Neuronal stem cell (in vitro differentiated cells): ENCODE results near the gene MANBA.

Source experiments
- DNase-seq: peaks from one replicate; pipeline ENCODE4 v3.0.0-alpha.2; 2013; ENCODE audit warnings: low spot score
- H2AFZ ChIP-seq: one replicate; pipeline ENCODE4 v1.6.1; 2013; ENCODE audit warnings: mild to moderate bottlenecking, low read length, inconsistent platforms
- H2AK5ac ChIP-seq: 2 replicates; pipeline ENCODE4 v1.6.1; 2013; ENCODE audit warnings: low read depth, mild to moderate bottlenecking, inconsistent platforms, low read length, moderate library complexity, mixed read lengths
- H2BK120ac ChIP-seq: 2 replicates; pipeline ENCODE4 v1.6.1; 2013; ENCODE audit warnings: low read depth, mild to moderate bottlenecking, inconsistent platforms, low read length, moderate library complexity, mixed read lengths
- H2BK12ac ChIP-seq: one replicate; pipeline ENCODE4 v1.6.1; 2013; ENCODE audit warnings: low read length, inconsistent platforms
- H2BK15ac ChIP-seq: 2 replicates; pipeline ENCODE4 v1.6.1; 2013; ENCODE audit warnings: mild to moderate bottlenecking, low read length, inconsistent platforms, mixed read lengths
- H2BK5ac ChIP-seq: one replicate; pipeline ENCODE4 v1.6.1; 2013; ENCODE audit warnings: inconsistent platforms, mild to moderate bottlenecking, low read length, moderate library complexity
- H3K14ac ChIP-seq: one replicate; pipeline ENCODE4 v1.6.1; 2013; ENCODE audit warnings: low read length, inconsistent platforms
- H3K18ac ChIP-seq: 2 replicates; pipeline ENCODE4 v1.6.1; 2013; ENCODE audit warnings: low read length, inconsistent platforms
- H3K23ac ChIP-seq: 2 replicates; pipeline ENCODE4 v1.6.1; 2013; ENCODE audit warnings: low read depth, mild to moderate bottlenecking, mixed read lengths, low read length, inconsistent platforms; ENCODE audit not compliant: poor library complexity
- H3K27ac ChIP-seq: replicated peaks from 3 replicates; pipeline ENCODE4 v1.5.1; 2013; ENCODE audit warnings: low read length, inconsistent platforms
- H3K27me3 ChIP-seq, 3 experiments: 2 replicates each; pipeline ENCODE4 v1.6.1; 2013; ENCODE audit warnings: low read length in 3 of 3, mild to moderate bottlenecking in 2 of 3, inconsistent platforms in 1 of 3, low read depth in 1 of 3, mixed read lengths in 1 of 3, moderate library complexity in 1 of 3; ENCODE audit not compliant: control insufficient read depth in 3 of 3, insufficient read depth in 3 of 3
- H3K36me3 ChIP-seq, 2 donors: replicated peaks in 1 of 2; 2 replicates each; pipeline ENCODE4 v1.6.1; 2013; ENCODE audit warnings: low read length in 2 of 2; ENCODE audit not compliant: control insufficient read depth in 2 of 2, insufficient read depth in 2 of 2
- H3K4ac ChIP-seq: 2 replicates; pipeline ENCODE4 v1.6.1; 2013; ENCODE audit warnings: inconsistent platforms, mild to moderate bottlenecking, low read length, moderate library complexity
- H3K4me1 ChIP-seq, 2 donors: 1 replicate in 1 of 2; 2 replicates in 1 of 2; pipeline ENCODE4 v1.6.1; 2013; ENCODE audit warnings: low read length in 2 of 2, low read depth in 1 of 2; ENCODE audit not compliant: control insufficient read depth in 2 of 2, insufficient read depth in 1 of 2
- H3K4me2 ChIP-seq: one replicate; pipeline ENCODE4 v1.6.1; 2013; ENCODE audit warnings: mild to moderate bottlenecking, low read length, inconsistent platforms; ENCODE audit not compliant: insufficient read depth, poor library complexity, severe bottlenecking
- H3K4me3 ChIP-seq, 2 donors: 2 replicates each; pipeline ENCODE4 v1.5.1; 2013; ENCODE audit warnings: low read length in 2 of 2, mild to moderate bottlenecking in 2 of 2, inconsistent platforms in 1 of 2, moderate library complexity in 1 of 2
- H3K79me1 ChIP-seq: one replicate; pipeline ENCODE4 v1.6.1; 2013; ENCODE audit warnings: low read depth, mild to moderate bottlenecking, inconsistent platforms, low read length, moderate library complexity
- H3K9ac ChIP-seq: one replicate; pipeline ENCODE4 v1.6.1; 2013; ENCODE audit warnings: mild to moderate bottlenecking, low read depth, low read length, inconsistent platforms; ENCODE audit not compliant: poor library complexity
- H3K9me3 ChIP-seq, 2 donors: replicated peaks in 1 of 2; 2 replicates each; pipeline versions ENCODE3 to v1.6.1; 2013; ENCODE audit warnings: low read length in 2 of 2, mild to moderate bottlenecking in 2 of 2, inconsistent platforms in 1 of 2, low read depth in 1 of 2, mixed read lengths in 1 of 2, moderate library complexity in 1 of 2; ENCODE audit not compliant: control insufficient read depth in 2 of 2, insufficient read depth in 1 of 2
- H4K8ac ChIP-seq: one replicate; pipeline ENCODE4 v1.6.1; 2013; ENCODE audit warnings: low read depth, mild to moderate bottlenecking, inconsistent platforms, low read length, moderate library complexity
- H4K91ac ChIP-seq: one replicate; pipeline ENCODE4 v1.6.1; 2013; ENCODE audit warnings: low read length, low read depth, mild to moderate bottlenecking, inconsistent platforms; ENCODE audit not compliant: poor library complexity
- WGBS, 2 donors: extraction: QIAGEN DNeasy Blood & Tissue Kit; methylation state at CpG; one replicate each; pipeline ENCODE4 v1.1.7; 2013; ENCODE audit warnings: missing lambda C conversion rate in 2 of 2, mixed read lengths in 1 of 2; ENCODE audit not compliant: insufficient read length in 2 of 2, insufficient replicate concordance in 1 of 2; ENCODE audit errors: extremely low coverage in 2 of 2; 5-methylcytosine and 5-hydroxymethylcytosine counted together

MANBA gene

GRCh38 chr4:102685768-102686167 is 75.0 kb downstream of the MANBA start:
- no peak overlapping the region for H3K4me3 ChIP-seq
- no peaks in the 10 kb centered on the region for H3K27me3 ChIP-seq
- H2BK5ac ChIP-seq = no peak overlapping the region
- H3K79me1 ChIP-seq = no peaks in the 10 kb centered on the region
- H3K36me3 ChIP-seq = peaks cover 2 to 10% of the 10 kb centered on the region in 2 donors
- no peak overlapping the region for H2BK12ac ChIP-seq
- no peak overlapping the region for H2AFZ ChIP-seq
- H3K9ac ChIP-seq = no peak overlapping the region
- H3K27ac ChIP-seq = no peak overlapping the region
- H3K4ac ChIP-seq = no peak overlapping the region
- H4K91ac ChIP-seq = no peak overlapping the region
- H2AK5ac ChIP-seq = no peak overlapping the region
- H3K4me1 ChIP-seq = peaks cover 0 to 6% of the 10 kb centered on the region in 2 donors
- no peak overlapping the region for H3K18ac ChIP-seq
- no peak for DNase-seq
- whole genome bisulfite sequencing, 2 donors = no CpG with 5 or more reads among the region's 3 CpGs
- H2BK120ac ChIP-seq = no peak overlapping the region
- H4K8ac ChIP-seq = no peak overlapping the region
- no peak overlapping the region for H3K23ac ChIP-seq
- H2BK15ac ChIP-seq = no peak overlapping the region
- H3K14ac ChIP-seq = no peak overlapping the region
- H3K4me2 ChIP-seq = no peak overlapping the region
- peaks cover 0 to 7% of the 10 kb centered on the region in 2 donors for H3K9me3 ChIP-seq

GRCh38 chr4:102684610-102685052 is 76.1 kb downstream of the MANBA start:
- H3K18ac ChIP-seq = no peak overlapping the region
- H2BK15ac ChIP-seq = no peak overlapping the region
- H2BK12ac ChIP-seq = no peak overlapping the region
- WGBS, 2 donors = no CpG with 5 or more reads among the region's 4 CpGs
- H3K4me2 ChIP-seq = no peak overlapping the region
- H3K4ac ChIP-seq = no peak overlapping the region
- H2AK5ac ChIP-seq = no peak overlapping the region
- no peak overlapping the region for H3K4me3 ChIP-seq
- no peaks in the 10 kb centered on the region for H3K27me3 ChIP-seq
- no peak overlapping the region for H2AFZ ChIP-seq
- peaks cover 0 to 7% of the 10 kb centered on the region in 2 donors for H3K9me3 ChIP-seq
- H3K9ac ChIP-seq = no peak overlapping the region
- H3K4me1 ChIP-seq = peaks cover 0 to 6% of the 10 kb centered on the region in 2 donors
- no peak overlapping the region for H3K23ac ChIP-seq
- no peak overlapping the region for H2BK120ac ChIP-seq
- H2BK5ac ChIP-seq = no peak overlapping the region
- no peak overlapping the region for H3K14ac ChIP-seq
- no peak overlapping the region for H4K91ac ChIP-seq
- peaks cover 0 to 8% of the 10 kb centered on the region in 2 donors for H3K36me3 ChIP-seq
- no peak for DNase-seq
- no peak overlapping the region for H4K8ac ChIP-seq
- H3K27ac ChIP-seq = no peak overlapping the region
- H3K79me1 ChIP-seq = no peaks in the 10 kb centered on the region

- Histone ChIP-seq H3K9me3 (peaks cover 0 to 7% of the 10 kb centered on the region in 2 donors), H4K91ac (no peak overlapping the region), H2BK12ac (no peak overlapping the region), H2BK120ac (no peak overlapping the region), H3K4me3 (no peak overlapping the region), H3K27me3 (no peaks in the 10 kb centered on the region), H2BK5ac (no peak overlapping the region), H3K9ac (no peak overlapping the region), H3K4me1 (peaks cover under 1 to 6% of the 10 kb centered on the region in 2 donors), H3K23ac (no peak overlapping the region), H3K79me1 (no peaks in the 10 kb centered on the region), H2AK5ac (no peak overlapping the region), H3K4ac (no peak overlapping the region), H4K8ac (no peak overlapping the region), H3K4me2 (no peak overlapping the region), H3K14ac (no peak overlapping the region), H3K27ac (no peak overlapping the region), H2AFZ (no peak overlapping the region), H3K36me3 (peaks cover 0 to 6% of the 10 kb centered on the region in 2 donors), H2BK15ac (no peak overlapping the region), H3K18ac (no peak overlapping the region)
- no peak for DNase-seq
- WGBS, 2 donors = no CpG with 5 or more reads among the region's 5 CpGs
Observed at GRCh38 chr4:102683881-102684609, 76.7 kb downstream of the MANBA start.

- no peak overlapping the region for H3K9ac ChIP-seq
- H3K9me3 ChIP-seq = peaks cover 0 to 7% of the 10 kb centered on the region in 2 donors
- H4K91ac ChIP-seq = no peak overlapping the region
- H3K27ac ChIP-seq = no peak overlapping the region
- no peak overlapping the region for H3K4ac ChIP-seq
- H2BK15ac ChIP-seq = no peak overlapping the region
- H3K4me3 ChIP-seq = no peak overlapping the region
- WGBS, 2 donors = no CpG with 5 or more reads among the region's 4 CpGs
- H3K4me2 ChIP-seq = no peak overlapping the region
- no peak overlapping the region for H2AK5ac ChIP-seq
- no peak overlapping the region for H3K23ac ChIP-seq
- H4K8ac ChIP-seq = no peak overlapping the region
- DNase-seq = no peak
- H2BK5ac ChIP-seq = no peak overlapping the region
- H3K18ac ChIP-seq = no peak overlapping the region
- no peaks in the 10 kb centered on the region for H3K27me3 ChIP-seq
- H3K36me3 ChIP-seq = peaks cover 0 to 3% of the 10 kb centered on the region in 2 donors
- H3K79me1 ChIP-seq = no peaks in the 10 kb centered on the region
- H2BK12ac ChIP-seq = no peak overlapping the region
- no peak overlapping the region for H2AFZ ChIP-seq
- no peak overlapping the region for H2BK120ac ChIP-seq
- H3K4me1 ChIP-seq = peaks cover 2 to 4% of the 10 kb centered on the region in 2 donors
- no peak overlapping the region for H3K14ac ChIP-seq
Observed at GRCh38 chr4:102678695-102679335, 82.0 kb downstream of the MANBA start.
